SK-MEL-5 (cell line): ENCODE data around the gene UBASH3A. TPM values are rescaled to one million over a fixed set of nuclear protein-coding genes. Genes with fewer than 3 reads are reported as not detected.

Experiments used
- DNase-seq: peaks from one replicate; pipeline ENCODE4 v3.0.0-alpha.2; 2016; ENCODE audit warnings: low read depth, low spot score
- in situ Hi-C: cut with HindIII; loops from 2 replicates; pipeline ENCODE4 v1.10.0; 2016; ENCODE audit warnings: low sequenced_read_pairs, high pct_unique_total_duplicates, low pct_unique_long_range_greater_than_20kb
- polyA plus RNA-seq, 2 experiments: library from polyadenylated mRNA; depleted of rRNA; stranded (reverse); fragments of >200 nt; gene quantifications; 2 replicates each; pipeline ENCODE4 v1.2.3, GENCODE V29; 2015
- total RNA-seq: library from RNA; depleted of rRNA; stranded (reverse); fragments of >200 nt; shearing (Covaris generic); gene quantifications from 2 replicates; pipeline ENCODE4 v1.2.3, GENCODE V29; 2014; rRNA removed

UBASH3A gene
- total RNA-seq = not detected in 2 replicates
- polyA plus RNA-seq (2015; cell fraction: cytosol; rRNA removed) = not detected in 2 replicates
- polyA plus RNA-seq (2015; cell fraction: nucleus; rRNA removed) = not detected in 2 replicates

- in situ Hi-C loops = no loop called here
- no peak for DNase-seq
Measured at GRCh38 chr21:42403611-42404231, at the start of gene UBASH3A. TSS of gene UBASH3A (plus strand) at chr21:42403902. CDS start at chr21:42403946, 44 bp downstream.

GRCh38 chr21:42356046-42356445 is 47.7 kb upstream of the UBASH3A start:
- in situ Hi-C loops = no loop called here
- no peak for DNase-seq

DNA sequence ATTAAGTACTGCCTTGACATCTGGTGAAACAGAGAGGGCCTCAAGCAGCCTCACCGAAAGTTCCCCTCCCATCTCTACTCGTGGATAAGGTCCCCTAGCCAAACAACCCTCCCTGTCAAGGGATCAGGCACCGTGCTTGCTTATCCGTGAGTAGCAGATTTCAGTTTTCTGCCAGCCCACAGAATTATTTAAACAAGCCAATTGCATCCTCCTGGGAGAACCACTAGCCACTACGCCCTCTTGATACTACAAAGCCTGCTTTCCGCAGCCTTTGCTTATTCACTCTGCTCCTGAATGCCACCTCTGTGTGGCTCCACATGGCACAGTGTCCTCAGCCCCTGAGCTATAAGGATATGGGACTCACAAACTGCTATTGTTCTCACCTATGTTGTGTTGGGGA is 47.1 kb upstream of the UBASH3A start:
- DNase-seq = no peak
- in situ Hi-C loops = no loop called here

DNA sequence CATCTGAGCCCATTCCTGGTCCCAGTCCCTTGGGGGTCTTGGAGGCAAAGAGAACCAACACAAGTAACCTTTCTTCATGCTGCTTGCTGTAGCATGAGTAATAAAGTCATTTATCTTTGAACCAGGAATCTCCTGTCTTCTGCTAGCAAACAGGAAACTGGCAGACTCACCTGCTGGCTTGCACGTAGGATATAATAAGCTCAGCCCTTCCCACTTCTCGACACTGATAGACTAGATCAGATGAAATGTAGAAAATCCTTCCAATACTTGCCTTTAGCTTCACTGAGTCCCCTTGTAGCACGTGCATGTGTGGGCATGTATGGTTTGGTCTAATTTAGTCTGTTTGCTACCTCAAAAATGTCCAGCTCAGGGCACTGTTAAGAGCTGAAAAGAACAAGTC is 46.4 kb upstream of the UBASH3A start:
- in situ Hi-C loops = no loop called here

GRCh38 chr21:42358261-42358660 is 45.4 kb upstream of the UBASH3A start:
- DNase-seq = no peak
- in situ Hi-C loops = no loop called here

More for the DNA sequence above, 46.4 kb upstream of the UBASH3A start:
- DNase-seq = no peak

- in situ Hi-C loops = no loop called here
- peak; percentile 5 for DNase-seq
Measured at GRCh38 chr21:42358937-42359336, 44.8 kb upstream of the UBASH3A start.

GRCh38 chr21:42360317-42360716 is 43.4 kb upstream of the UBASH3A start:
- no peak for DNase-seq
- in situ Hi-C loops = no loop called here

GRCh38 chr21:42361286-42361685 is 42.4 kb upstream of the UBASH3A start:
- no peak for DNase-seq
- in situ Hi-C loops = no loop called here

DNA sequence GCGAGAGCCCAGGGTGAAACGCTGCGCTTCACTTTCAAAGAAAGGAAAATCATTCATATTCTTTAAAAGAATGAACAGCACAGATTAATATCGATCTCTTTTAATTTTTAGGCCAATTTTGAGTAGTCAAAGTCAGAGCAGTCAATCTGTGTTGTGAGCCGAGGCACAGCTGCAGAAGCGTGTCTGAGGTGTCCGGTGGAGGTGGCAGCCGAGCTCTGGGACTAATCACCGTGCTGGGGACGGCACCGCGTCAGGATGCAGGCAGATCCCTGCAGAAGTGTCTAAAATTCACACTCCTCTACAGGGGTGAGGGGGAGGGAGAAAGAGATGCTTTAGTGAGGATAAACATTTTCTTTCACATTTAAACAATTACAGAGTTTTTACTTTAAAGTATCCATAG is 41.5 kb upstream of the UBASH3A start:
- in situ Hi-C loops = no loop called here
- DNase-seq = no peak

DNA sequence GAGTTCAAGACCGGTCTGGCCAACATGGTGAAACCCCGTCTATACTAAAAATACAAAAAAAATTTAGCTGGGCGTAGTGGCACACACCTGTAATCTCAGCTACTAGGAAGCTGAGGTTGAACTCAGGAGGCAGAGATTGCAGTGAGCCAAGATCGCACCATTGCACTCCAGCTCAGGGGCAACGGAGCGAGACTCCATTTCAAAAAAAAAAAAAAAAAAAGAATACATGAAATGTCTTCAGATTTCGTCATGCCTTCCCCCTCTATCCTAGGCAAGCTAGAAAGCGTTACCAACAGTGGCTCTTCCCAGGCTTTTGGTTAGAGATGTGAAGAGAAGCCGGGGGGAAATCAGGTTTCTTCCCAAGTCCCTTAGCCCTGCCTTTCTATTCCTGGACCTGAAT is 41.0 kb upstream of the UBASH3A start:
- no peak for DNase-seq
- in situ Hi-C loops = no loop called here

GRCh38 chr21:42363312-42363711 is 40.4 kb upstream of the UBASH3A start:
- in situ Hi-C loops = no loop called here
- DNase-seq = no peak

GRCh38 chr21:42364304-42364865 is 39.3 kb upstream of the UBASH3A start:
- no peak for DNase-seq
- in situ Hi-C loops = no loop called here

- in situ Hi-C loops = no loop called here
- no peak for DNase-seq
Measured at GRCh38 chr21:42365770-42366169, 37.9 kb upstream of the UBASH3A start.

GRCh38 chr21:42366292-42367010 is 37.3 kb upstream of the UBASH3A start, which contains the start of gene TFF1:
TSS of gene TFF1 (minus strand) at chr21:42366535. CDS start at chr21:42366495, 40 bp downstream.
- DNase-seq = no peak
- in situ Hi-C loops = no loop called here

GRCh38 chr21:42367367-42368165 is 36.1 kb upstream of the UBASH3A start:
- in situ Hi-C loops = no loop called here
- DNase-seq = no peak

DNA sequence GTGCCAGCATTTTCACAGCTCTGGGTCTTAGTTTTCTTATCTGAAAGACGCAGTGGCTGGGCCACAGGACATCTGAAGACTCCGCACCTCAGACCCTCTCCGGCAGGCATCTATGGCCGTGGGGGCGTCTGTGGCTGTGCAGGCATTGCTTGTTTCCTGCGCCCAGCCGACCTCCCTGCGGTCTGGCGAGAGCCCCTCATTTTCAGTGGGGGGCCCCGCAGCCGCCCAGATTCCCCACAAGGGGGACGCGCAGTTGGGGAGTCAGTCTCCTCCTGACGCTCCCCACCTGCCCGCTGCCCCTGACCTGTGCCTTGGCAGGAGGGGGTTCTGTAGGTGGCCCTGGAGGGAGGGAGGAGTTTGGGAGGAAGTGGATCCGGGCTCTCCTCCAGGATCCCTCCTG is 33.9 kb upstream of the UBASH3A start:
- in situ Hi-C loops = no loop called here
- no peak for DNase-seq

DNA sequence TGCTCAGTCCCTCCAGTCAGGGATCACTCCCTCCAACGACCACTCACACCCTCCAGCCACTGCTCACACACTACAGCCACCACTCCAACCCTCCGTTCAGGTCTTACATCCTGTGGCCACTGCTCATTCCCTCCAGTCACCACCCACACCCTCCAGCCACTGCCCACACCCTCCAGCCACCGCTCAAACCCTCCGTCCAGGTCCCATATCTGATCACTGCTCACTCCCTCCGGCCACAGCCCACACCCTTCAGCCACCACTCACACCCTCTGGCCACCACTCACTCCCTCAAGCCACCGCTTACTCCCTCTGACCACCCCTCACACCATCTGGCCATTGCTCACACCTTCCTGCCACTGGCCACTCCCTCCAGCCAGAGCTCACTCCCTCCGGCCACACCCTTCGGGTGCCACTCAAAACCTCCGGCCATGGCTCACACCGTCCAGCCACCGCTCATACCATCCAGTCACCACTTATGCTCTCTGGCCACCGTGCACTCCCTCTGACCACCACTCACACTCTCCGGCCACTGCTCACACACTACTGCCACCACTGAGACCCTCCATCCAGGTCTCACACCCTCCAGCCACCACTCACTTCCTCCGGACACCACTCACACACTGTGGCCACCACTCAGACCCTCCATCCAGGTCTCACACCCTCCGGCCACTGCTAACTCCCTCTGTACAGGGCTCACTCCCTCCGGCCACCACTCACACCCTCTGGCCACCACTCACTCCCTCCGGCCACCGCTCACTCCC is 32.6 kb upstream of the UBASH3A start:
- in situ Hi-C loops = no loop called here
- DNase-seq = no peak
